ENCODE results near the gene NEK11.

Gene NEK11

DNA sequence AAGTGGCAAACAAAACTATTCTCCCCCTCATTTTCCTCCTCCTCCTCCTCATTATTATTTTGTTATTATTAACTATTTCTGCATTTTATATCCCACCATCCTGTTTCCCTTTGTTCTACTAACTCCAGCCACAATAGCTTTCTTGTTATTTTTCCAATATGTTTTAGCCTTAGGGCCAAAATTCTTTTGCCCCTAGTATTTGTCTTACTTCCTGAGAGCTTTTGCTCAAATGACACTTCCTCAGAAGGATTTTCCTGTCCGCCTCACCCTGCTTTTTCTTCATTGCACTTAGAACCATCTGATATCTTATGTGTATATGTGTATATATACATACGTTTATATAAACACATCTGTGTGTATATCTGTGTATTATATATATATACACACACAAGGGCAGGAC lies 322.2 kb downstream of the NEK11 start:
- Histone ChIP-seq H3K36me3 (ENCODE audit: insufficient read depth, low read length) (no peaks in the 10 kb centered on the region), H2AFZ (ENCODE audit: low read depth, low read length) (no peak overlapping the region), H3K4me3 (ENCODE audit: low read depth in 1 of 2, low read length in 2 of 2) (no peak overlapping the region), H3K9me3 (ENCODE audit: insufficient read depth, low read length, severe bottlenecking) (no peaks in the 10 kb centered on the region), H3K27ac (ENCODE audit: low read length) (no peak overlapping the region), H3K4me2 (ENCODE audit: insufficient read depth, low read length) (no peak overlapping the region), H3K79me2 (ENCODE audit: insufficient read depth, low read length) (no peaks in the 10 kb centered on the region), H3K27me3 (ENCODE audit: insufficient read depth, low read length, poor library complexity) (no peaks in the 10 kb centered on the region), H3K4me1 (ENCODE audit: insufficient read depth, low read length) (no peaks in the 10 kb centered on the region), H3K9ac (ENCODE audit: low read depth, low read length) (no peak overlapping the region), H4K20me1 (ENCODE audit: insufficient read depth, low read length) (no peaks in the 10 kb centered on the region)
- TF ChIP-seq, protein P1, sequence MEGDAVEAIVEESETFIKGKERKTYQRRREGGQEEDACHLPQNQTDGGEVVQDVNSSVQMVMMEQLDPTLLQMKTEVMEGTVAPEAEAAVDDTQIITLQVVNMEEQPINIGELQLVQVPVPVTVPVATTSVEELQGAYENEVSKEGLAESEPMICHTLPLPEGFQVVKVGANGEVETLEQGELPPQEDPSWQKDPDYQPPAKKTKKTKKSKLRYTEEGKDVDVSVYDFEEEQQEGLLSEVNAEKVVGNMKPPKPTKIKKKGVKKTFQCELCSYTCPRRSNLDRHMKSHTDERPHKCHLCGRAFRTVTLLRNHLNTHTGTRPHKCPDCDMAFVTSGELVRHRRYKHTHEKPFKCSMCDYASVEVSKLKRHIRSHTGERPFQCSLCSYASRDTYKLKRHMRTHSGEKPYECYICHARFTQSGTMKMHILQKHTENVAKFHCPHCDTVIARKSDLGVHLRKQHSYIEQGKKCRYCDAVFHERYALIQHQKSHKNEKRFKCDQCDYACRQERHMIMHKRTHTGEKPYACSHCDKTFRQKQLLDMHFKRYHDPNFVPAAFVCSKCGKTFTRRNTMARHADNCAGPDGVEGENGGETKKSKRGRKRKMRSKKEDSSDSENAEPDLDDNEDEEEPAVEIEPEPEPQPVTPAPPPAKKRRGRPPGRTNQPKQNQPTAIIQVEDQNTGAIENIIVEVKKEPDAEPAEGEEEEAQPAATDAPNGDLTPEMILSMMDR (IDR thresholded peaks at IDR 0.05; ENCODE audit: borderline replicate concordance, extremely low read depth, low read length, poor library complexity, severe bottlenecking), result no peak
- TF ChIP-seq EZH2 (IDR thresholded peaks at IDR 0.05; ENCODE audit: borderline replicate concordance, low read depth, low read length, severe bottlenecking), result no peak
- no peak for ATAC-seq (ENCODE audit: insufficient read depth, low read depth)
- DNase-seq, result no peak

DNA sequence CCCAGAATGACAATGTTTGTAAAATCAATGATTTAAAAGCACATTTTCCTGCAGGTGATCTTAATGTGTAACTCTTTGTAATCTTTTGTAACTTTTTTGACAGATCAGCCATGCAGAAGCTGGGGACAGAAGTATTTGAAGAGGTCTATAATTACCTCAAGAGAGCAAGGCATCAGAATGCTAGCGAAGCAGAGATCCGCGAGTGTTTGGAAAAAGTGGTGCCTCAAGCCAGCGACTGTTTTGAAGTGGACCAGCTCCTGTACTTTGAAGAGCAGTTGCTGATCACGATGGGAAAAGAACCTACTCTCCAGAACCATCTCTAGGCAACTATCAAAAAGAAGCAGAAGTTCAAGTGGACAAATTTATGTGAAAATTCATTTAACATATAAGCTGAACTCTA lies 322.8 kb downstream of the NEK11 start:
- Histone ChIP-seq H3K27me3 (ENCODE audit: insufficient read depth, low read length, poor library complexity) (no peaks in the 10 kb centered on the region), H3K36me3 (ENCODE audit: insufficient read depth, low read length) (no peaks in the 10 kb centered on the region), H3K27ac (ENCODE audit: low read length) (no peak overlapping the region), H3K4me2 (ENCODE audit: insufficient read depth, low read length) (no peak overlapping the region), H3K9me3 (ENCODE audit: insufficient read depth, low read length, severe bottlenecking) (no peaks in the 10 kb centered on the region), H2AFZ (ENCODE audit: low read depth, low read length) (no peak overlapping the region), H3K4me3 (ENCODE audit: low read depth in 1 of 2, low read length in 2 of 2) (no peak overlapping the region), H4K20me1 (ENCODE audit: insufficient read depth, low read length) (no peaks in the 10 kb centered on the region), H3K9ac (ENCODE audit: low read depth, low read length) (no peak overlapping the region), H3K4me1 (ENCODE audit: insufficient read depth, low read length) (no peaks in the 10 kb centered on the region), H3K79me2 (ENCODE audit: insufficient read depth, low read length) (no peaks in the 10 kb centered on the region)
- TF ChIP-seq EZH2 (IDR thresholded peaks at IDR 0.05; ENCODE audit: borderline replicate concordance, low read depth, low read length, severe bottlenecking), result no peak
- TF ChIP-seq, protein P1 (IDR thresholded peaks at IDR 0.05; ENCODE audit: borderline replicate concordance, extremely low read depth, low read length, poor library complexity, severe bottlenecking), result no peak
- DNase-seq (no peak), ATAC-seq (ENCODE audit: insufficient read depth, low read depth) (no peak)

DNA sequence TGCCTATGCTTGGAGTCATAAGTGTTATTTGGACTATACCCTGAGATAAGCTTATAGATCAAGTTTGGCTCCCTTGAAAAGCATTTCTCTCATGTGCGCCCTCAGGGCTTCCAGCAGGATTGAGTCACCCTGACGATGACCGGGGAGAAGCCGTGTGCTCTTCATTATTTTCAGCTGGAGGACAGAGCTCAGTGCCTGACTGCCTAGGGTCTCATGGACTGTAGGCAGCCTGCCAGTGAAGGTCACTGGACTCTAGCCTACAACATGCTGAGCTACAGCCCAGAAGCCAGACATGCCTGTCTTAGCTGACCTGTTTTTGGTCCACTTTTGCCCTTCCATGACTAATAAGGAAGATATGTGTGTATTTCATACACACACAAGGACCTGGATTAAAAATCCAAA lies 323.3 kb downstream of the NEK11 start:
- DNase-seq, result no peak
- Histone ChIP-seq H3K4me2 (ENCODE audit: insufficient read depth, low read length) (no peak overlapping the region), H2AFZ (ENCODE audit: low read depth, low read length) (no peak overlapping the region), H3K4me1 (ENCODE audit: insufficient read depth, low read length) (no peaks in the 10 kb centered on the region), H4K20me1 (ENCODE audit: insufficient read depth, low read length) (no peaks in the 10 kb centered on the region), H3K36me3 (ENCODE audit: insufficient read depth, low read length) (no peaks in the 10 kb centered on the region), H3K79me2 (ENCODE audit: insufficient read depth, low read length) (no peaks in the 10 kb centered on the region), H3K4me3 (ENCODE audit: low read depth in 1 of 2, low read length in 2 of 2) (no peak overlapping the region), H3K27ac (ENCODE audit: low read length) (no peak overlapping the region), H3K27me3 (ENCODE audit: insufficient read depth, low read length, poor library complexity) (no peaks in the 10 kb centered on the region), H3K9me3 (ENCODE audit: insufficient read depth, low read length, severe bottlenecking) (no peaks in the 10 kb centered on the region), H3K9ac (ENCODE audit: low read depth, low read length) (no peak overlapping the region)
- no peak for ATAC-seq (ENCODE audit: insufficient read depth, low read depth)
- TF ChIP-seq, protein P1 (IDR thresholded peaks at IDR 0.05; ENCODE audit: borderline replicate concordance, extremely low read depth, low read length, poor library complexity, severe bottlenecking), result no peak

DNA sequence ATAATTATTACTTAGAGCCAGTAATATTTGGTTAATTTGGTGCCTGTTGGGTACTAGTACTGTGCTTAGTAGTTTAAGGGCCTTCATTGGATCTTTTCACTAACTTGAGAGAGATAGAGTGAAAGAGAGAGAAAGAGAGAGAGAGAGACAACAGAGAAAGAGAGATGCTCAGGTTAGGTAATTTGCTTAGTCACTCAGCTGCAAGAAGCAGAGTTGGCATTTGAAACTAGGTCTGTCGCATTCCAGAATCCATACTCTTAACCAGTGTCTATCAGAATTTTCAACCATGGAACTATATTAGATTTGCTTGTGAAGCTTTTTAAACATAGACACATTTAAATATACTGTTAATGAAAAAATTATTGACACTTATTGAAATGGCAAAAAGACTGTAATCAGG lies 323.8 kb downstream of the NEK11 start:
- no peak overlapping the region for H2AFZ ChIP-seq (ENCODE audit: low read depth, low read length)
- no peak for ATAC-seq (ENCODE audit: insufficient read depth, low read depth)
- no peak for DNase-seq

More for the DNA sequence above, 323.8 kb downstream of the NEK11 start:
- no peak overlapping the region for H3K4me2 ChIP-seq (ENCODE audit: insufficient read depth, low read length)
- no peak overlapping the region for H3K9ac ChIP-seq (ENCODE audit: low read depth, low read length)
- TF ChIP-seq, protein P1 (IDR thresholded peaks at IDR 0.05; ENCODE audit: borderline replicate concordance, extremely low read depth, low read length, poor library complexity, severe bottlenecking), result no peak
- no peak for TF ChIP-seq EZH2 (IDR thresholded peaks at IDR 0.05; ENCODE audit: borderline replicate concordance, low read depth, low read length, severe bottlenecking)
- H3K27ac ChIP-seq (ENCODE audit: low read length), result no peak overlapping the region
- no peaks in the 10 kb centered on the region for H3K27me3 ChIP-seq (ENCODE audit: insufficient read depth, low read length, poor library complexity)
- H3K36me3 ChIP-seq (ENCODE audit: insufficient read depth, low read length), result no peaks in the 10 kb centered on the region
- no peaks in the 10 kb centered on the region for H3K9me3 ChIP-seq (ENCODE audit: insufficient read depth, low read length, severe bottlenecking)
- no peaks in the 10 kb centered on the region for H3K79me2 ChIP-seq (ENCODE audit: insufficient read depth, low read length)
- no peaks in the 10 kb centered on the region for H4K20me1 ChIP-seq (ENCODE audit: insufficient read depth, low read length)
- no peak overlapping the region for H3K4me3 ChIP-seq (ENCODE audit: low read depth in 1 of 2, low read length in 2 of 2)
- H3K4me1 ChIP-seq (ENCODE audit: insufficient read depth, low read length), result no peaks in the 10 kb centered on the region

All from DND-41 (cell line).